Limb (tissue), 2 donors: ENCODE data around the gene ITGAD.

Experiments used
- DNase-seq, 2 donors: peaks; one replicate each; pipeline ENCODE4 v3.0.0-alpha.2; 2016; ENCODE audit errors: extremely low spot score in 2 of 2

The ITGAD gene

GRCh38 chr16:31474773-31475738 lies 81.9 kb downstream of the ITGAD start:
- DNase-seq: no peak

- no peak for DNase-seq
Measured at GRCh38 chr16:31475946-31476302, 82.8 kb downstream of the ITGAD start.
